Mesendoderm (in vitro differentiated cells): ENCODE data around the gene COL4A3. TPM values are rescaled to one million over a fixed set of nuclear protein-coding genes. Genes with fewer than 3 reads are reported as not detected.
A peak's percentile ranks its signal among the peaks of the same experiment; 100 is the strongest.

Experiments
- DNase-seq: peaks from one replicate; pipeline ENCODE4 v3.0.0; 2013
- H2AK5ac ChIP-seq: 2 replicates; pipeline ENCODE4 v1.6.1; 2013; ENCODE audit warnings: low read length, inconsistent platforms
- H2BK120ac ChIP-seq: 2 replicates; pipeline ENCODE4 v1.6.1; 2013; ENCODE audit warnings: low read depth, mild to moderate bottlenecking, low read length, moderate library complexity, mixed read lengths
- H2BK15ac ChIP-seq: replicated peaks from 2 replicates; pipeline ENCODE4 v1.6.1; 2013; ENCODE audit warnings: low read depth, mild to moderate bottlenecking, moderate library complexity
- H2BK5ac ChIP-seq: 2 replicates; pipeline ENCODE4 v1.6.1; 2013; ENCODE audit warnings: low read length, inconsistent platforms
- H3K18ac ChIP-seq: 2 replicates; pipeline ENCODE4 v1.6.1; 2013; ENCODE audit warnings: mild to moderate bottlenecking, low read length, mixed read lengths
- H3K23ac ChIP-seq: one replicate; pipeline ENCODE4 v1.6.1; 2013; ENCODE audit warnings: low read length
- H3K27ac ChIP-seq: 2 replicates; pipeline ENCODE4 v1.5.1; 2013; ENCODE audit warnings: low read depth, mild to moderate bottlenecking, inconsistent platforms, low read length, moderate library complexity
- H3K27me3 ChIP-seq: 2 replicates; pipeline ENCODE4 v1.6.1; 2013; ENCODE audit warnings: low read length, control low read depth, mild to moderate bottlenecking, inconsistent platforms; ENCODE audit not compliant: insufficient read depth, poor library complexity
- H3K36me3 ChIP-seq: 2 replicates; pipeline ENCODE4 v1.6.1; 2013; ENCODE audit warnings: low read length, inconsistent platforms; ENCODE audit not compliant: control insufficient read depth, insufficient read depth
- H3K4ac ChIP-seq: one replicate; pipeline ENCODE4 v1.6.1; 2013; ENCODE audit warnings: low read depth, mild to moderate bottlenecking, low read length, moderate library complexity
- H3K4me1 ChIP-seq: 2 replicates; pipeline ENCODE4 v1.6.1; 2013; ENCODE audit warnings: low read depth, low read length, inconsistent platforms; ENCODE audit not compliant: control insufficient read depth
- H3K4me2 ChIP-seq: 2 replicates; pipeline ENCODE4 v1.6.1; 2013; ENCODE audit warnings: low read length
- H3K4me3 ChIP-seq: 2 replicates; pipeline ENCODE4 v1.5.1; 2013; ENCODE audit warnings: mild to moderate bottlenecking, low read length
- H3K56ac ChIP-seq: one replicate; pipeline ENCODE4 v1.6.1; 2013; ENCODE audit warnings: low read length
- H3K79me1 ChIP-seq: 2 replicates; pipeline ENCODE4 v1.6.1; 2013; ENCODE audit warnings: low read length, inconsistent platforms
- H3K79me2 ChIP-seq: 2 replicates; pipeline ENCODE4 v1.6.1; 2013; ENCODE audit warnings: mild to moderate bottlenecking, low read length; ENCODE audit not compliant: control insufficient read depth, insufficient read depth
- H3K9ac ChIP-seq: 2 replicates; pipeline ENCODE4 v1.6.1; 2013; ENCODE audit warnings: low read length, inconsistent platforms
- H4K5ac ChIP-seq: one replicate; pipeline ENCODE4 v1.6.1; 2013; ENCODE audit warnings: low read length
- H4K8ac ChIP-seq: one replicate; pipeline ENCODE4 v1.6.1; 2013; ENCODE audit warnings: low read depth, mild to moderate bottlenecking, control low read depth, low read length, moderate library complexity
- WGBS: extraction: QIAGEN DNeasy Blood & Tissue Kit; methylation state at CpG from one replicate; pipeline ENCODE4 v1.1.7; 2013; ENCODE audit warnings: low lambda C conversion rate, missing lambda C conversion rate; ENCODE audit not compliant: insufficient coverage; ENCODE audit errors: extremely low coverage; 5-methylcytosine and 5-hydroxymethylcytosine counted together
- polyA plus RNA-seq, 2 experiments: library from polyadenylated mRNA; stranded (reverse); fragments of 200-250 nt; gene quantifications; one replicate each; pipeline ENCODE4 v1.2.3, GENCODE V29; 2013

COL4A3 gene
- 0.07 TPM for polyA plus RNA-seq (2013, experiment 1 of 2)
- polyA plus RNA-seq (2013, experiment 2 of 2), result 0.04 TPM

DNA sequence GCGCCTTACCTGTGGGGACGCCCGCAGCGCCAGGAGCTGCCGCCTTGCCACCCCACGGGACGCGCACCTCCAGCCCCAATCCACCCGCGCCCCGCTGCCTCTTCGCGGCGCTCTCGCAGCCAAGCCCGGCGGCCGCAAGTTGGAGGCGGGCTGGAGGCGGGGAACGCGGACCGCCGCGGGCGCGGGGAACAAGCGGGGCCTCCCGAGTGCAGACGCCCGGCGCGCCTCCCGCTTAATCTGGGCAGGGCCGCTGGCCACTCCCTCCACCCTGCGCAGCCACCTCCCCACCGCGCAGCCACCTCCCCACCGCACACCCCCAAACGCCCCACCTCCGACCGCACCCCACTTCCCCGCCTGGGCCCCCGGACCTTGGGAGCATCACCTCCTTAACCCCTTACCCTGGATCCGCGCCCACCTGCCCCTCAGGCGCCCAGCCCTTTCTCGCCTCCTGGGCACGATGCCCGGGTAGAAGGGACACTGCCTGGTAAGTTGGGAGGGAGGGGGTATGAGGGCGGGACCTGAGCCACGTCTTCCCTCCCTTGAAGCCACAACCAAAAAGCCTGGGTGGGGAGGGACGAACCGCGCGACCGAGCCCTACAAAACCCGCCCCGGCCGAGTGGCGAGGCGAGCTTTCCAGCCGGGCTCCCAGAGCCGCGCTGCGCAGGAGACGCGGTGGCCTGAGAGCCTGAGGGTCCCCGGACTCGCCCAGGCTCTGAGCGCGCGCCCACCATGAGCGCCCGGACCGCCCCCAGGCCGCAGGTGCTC, at the start of gene COL4A3, which contains the start of gene COL4A4:
COL4A3 (plus strand) TSS at position 627 of the 765 bp plus-strand sequence; CDS start at position 730, 103 bp downstream.
COL4A4 (minus strand) TSS at position 208 of the 765 bp plus-strand sequence. CDS start 16,722 bp downstream, outside the sequence.
- DNase-seq, result peak; percentile 29
- no CpG with 5 or more reads among the region's 77 CpGs for WGBS
- H3K79me2 ChIP-seq, result no peaks in the 10 kb centered on the region

DNA sequence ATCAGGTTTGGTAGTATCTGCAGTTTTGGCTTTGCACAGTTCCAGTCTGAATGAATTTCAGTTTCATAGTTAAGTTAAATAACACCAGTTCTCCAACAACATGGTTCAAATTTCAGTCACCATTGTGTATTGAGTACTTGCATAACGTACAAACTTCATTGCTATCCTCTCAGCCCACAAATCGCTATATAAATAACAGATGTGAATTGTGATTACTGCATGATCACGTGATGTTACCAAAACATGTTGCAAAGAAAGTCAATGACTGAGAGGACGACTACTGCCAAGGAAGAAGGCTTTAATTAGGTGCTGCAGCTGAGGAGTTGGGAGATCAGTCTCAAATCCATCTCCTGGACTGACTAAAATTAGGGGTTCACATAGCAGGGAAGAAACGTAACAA, 48.7 kb upstream of the COL4A3 start:
- Histone ChIP-seq H3K4me3 (no peak overlapping the region), H2BK15ac (no peak overlapping the region), H3K4ac (no peak overlapping the region), H3K23ac (no peak overlapping the region), H3K4me1 (no peaks in the 10 kb centered on the region), H4K5ac (no peak overlapping the region), H3K79me1 (no peaks in the 10 kb centered on the region), H3K18ac (no peak overlapping the region), H3K56ac (no peak overlapping the region), H3K27me3 (no peaks in the 10 kb centered on the region), H2BK5ac (no peak overlapping the region), H3K27ac (no peak overlapping the region), H3K36me3 (no peaks in the 10 kb centered on the region), H2BK120ac (no peak overlapping the region), H3K4me2 (no peak overlapping the region), H2AK5ac (no peak overlapping the region), H4K8ac (no peak overlapping the region), H3K79me2 (no peaks in the 10 kb centered on the region), H3K9ac (no peak overlapping the region)
- DNase-seq, result no peak
- no CpG with 5 or more reads among the region's 5 CpGs for WGBS

More for the DNA sequence above, at the start of gene COL4A3, which contains the start of gene COL4A4:
- Histone ChIP-seq H3K4me1 (no peaks in the 10 kb centered on the region), H3K27ac (no peak within 1 kb of the TSS), H3K27me3 (peaks cover 8% of the 10 kb centered on the region), H2AK5ac (no peak within 1 kb of the TSS), H3K4ac (no peak within 1 kb of the TSS), H3K4me2 (peak within 1 kb of the TSS; percentile 77), H3K9ac (peak within 1 kb of the TSS; percentile 54), H3K56ac (peak within 1 kb of the TSS; percentile 74), H4K5ac (no peak within 1 kb of the TSS), H3K18ac (no peak within 1 kb of the TSS), H2BK5ac (no peak within 1 kb of the TSS), H4K8ac (no peak within 1 kb of the TSS), H3K36me3 (no peaks in the 10 kb centered on the region), H2BK15ac (no peak within 1 kb of the TSS), H2BK120ac (no peak within 1 kb of the TSS), H3K79me1 (no peaks in the 10 kb centered on the region), H3K4me3 (peak within 1 kb of the TSS; percentile 26), H3K23ac (no peak within 1 kb of the TSS)

GRCh38 chr2:227117027-227117426, 47.4 kb upstream of the COL4A3 start:
- H3K79me2 ChIP-seq, result no peaks in the 10 kb centered on the region
- DNase-seq, result no peak

GRCh38 chr2:227117852-227118251, 46.6 kb upstream of the COL4A3 start:
- no peaks in the 10 kb centered on the region for H3K79me1 ChIP-seq
- peak overlapping the region; percentile 34 for H3K23ac ChIP-seq
- no peak overlapping the region for H3K4me3 ChIP-seq
- no peaks in the 10 kb centered on the region for H3K79me2 ChIP-seq
- WGBS, result no CpG with 5 or more reads among the region's 3 CpGs
- H2BK120ac ChIP-seq, result no peak overlapping the region
- H2BK15ac ChIP-seq, result no peak overlapping the region
- H4K8ac ChIP-seq, result no peak overlapping the region
- no peak overlapping the region for H3K4ac ChIP-seq
- H2AK5ac ChIP-seq, result no peak overlapping the region
- no peaks in the 10 kb centered on the region for H3K4me1 ChIP-seq
- no peaks in the 10 kb centered on the region for H3K27me3 ChIP-seq
- no peak overlapping the region for H3K56ac ChIP-seq
- no peak overlapping the region for H3K4me2 ChIP-seq
- H4K5ac ChIP-seq, result no peak overlapping the region
- H3K18ac ChIP-seq, result no peak overlapping the region
- H3K27ac ChIP-seq, result no peak overlapping the region
- no peak overlapping the region for H3K9ac ChIP-seq
- no peaks in the 10 kb centered on the region for H3K36me3 ChIP-seq
- H2BK5ac ChIP-seq, result no peak overlapping the region
- no peak for DNase-seq

More at GRCh38 chr2:227117027-227117426, 47.4 kb upstream of the COL4A3 start:
- no peak overlapping the region for H3K23ac ChIP-seq
- H3K18ac ChIP-seq, result no peak overlapping the region
- no peak overlapping the region for H2BK15ac ChIP-seq
- no peak overlapping the region for H3K27ac ChIP-seq
- no peak overlapping the region for H4K8ac ChIP-seq
- H3K4me2 ChIP-seq, result no peak overlapping the region
- no peaks in the 10 kb centered on the region for H3K79me1 ChIP-seq
- no peaks in the 10 kb centered on the region for H3K27me3 ChIP-seq
- no CpG with 5 or more reads among the region's 1 CpG for WGBS
- no peak overlapping the region for H2BK120ac ChIP-seq
- no peak overlapping the region for H4K5ac ChIP-seq
- no peak overlapping the region for H3K4ac ChIP-seq
- no peak overlapping the region for H3K56ac ChIP-seq
- no peak overlapping the region for H3K4me3 ChIP-seq
- H2BK5ac ChIP-seq, result no peak overlapping the region
- no peak overlapping the region for H2AK5ac ChIP-seq
- H3K4me1 ChIP-seq, result no peaks in the 10 kb centered on the region
- H3K9ac ChIP-seq, result no peak overlapping the region
- H3K36me3 ChIP-seq, result no peaks in the 10 kb centered on the region

DNA sequence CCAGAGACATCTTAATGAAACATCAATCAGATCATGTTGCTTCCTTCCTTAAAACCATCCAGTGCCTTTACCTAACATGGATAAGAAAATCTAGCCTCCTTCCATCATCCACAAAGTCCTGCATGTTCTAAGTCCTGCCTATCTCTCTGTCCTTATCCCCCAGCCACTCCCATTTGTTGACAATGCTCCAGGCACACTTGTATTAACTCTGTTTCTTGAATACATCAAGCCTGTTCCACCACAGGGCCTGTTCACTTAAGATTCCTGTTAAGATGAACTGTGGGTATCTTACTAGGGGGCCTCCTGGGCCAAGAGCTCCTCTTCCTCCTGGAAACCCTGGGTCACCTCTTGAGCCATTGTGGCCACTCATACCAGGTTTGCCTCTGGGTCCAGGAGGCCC, 46.1 kb upstream of the COL4A3 start:
- Histone ChIP-seq H3K79me1 (no peaks in the 10 kb centered on the region), H3K27me3 (no peaks in the 10 kb centered on the region), H3K23ac (no peak overlapping the region), H2BK15ac (no peak overlapping the region), H2BK120ac (no peak overlapping the region), H3K56ac (no peak overlapping the region), H3K9ac (no peak overlapping the region), H4K8ac (no peak overlapping the region), H2AK5ac (no peak overlapping the region), H3K36me3 (no peaks in the 10 kb centered on the region), H4K5ac (no peak overlapping the region), H3K4ac (no peak overlapping the region), H3K18ac (no peak overlapping the region), H3K4me3 (no peak overlapping the region), H3K4me2 (no peak overlapping the region), H3K79me2 (no peaks in the 10 kb centered on the region), H3K4me1 (no peaks in the 10 kb centered on the region), H2BK5ac (no peak overlapping the region), H3K27ac (no peak overlapping the region)
- peak; percentile 64 for DNase-seq
